Tibial nerve (tissue), 4 donors: ENCODE results near the gene PIK3CA. TPM values are rescaled to one million over a fixed set of nuclear protein-coding genes. Genes with fewer than 3 reads are reported as not detected.
A peak's percentile ranks its signal among the peaks of the same experiment; 100 is the strongest.

Source experiments
- DNase-seq, 2 donors: peaks; one replicate each; pipeline ENCODE4 v3.0.0-alpha.2; 2019; ENCODE audit warnings: low spot score in 2 of 2
- H3K27ac ChIP-seq, 4 donors: fragments of 200-600 bp; sonication (generic) in 3 of 4; one replicate each; pipeline ENCODE4 v1.5.1; 2017 to 2019; ENCODE audit warnings: mild to moderate bottlenecking in 1 of 4
- H3K27me3 ChIP-seq, 2 donors: fragments of 200-600 bp; sonication (generic) in 1 of 2; one replicate each; pipeline versions ENCODE4 v1.5.1 to v1.6.0; 2017 to 2019
- H3K36me3 ChIP-seq, 3 donors: fragments of 200-600 bp; sonication (generic); one replicate each; pipeline ENCODE4 v1.5.1; 2018 to 2019
- H3K4me1 ChIP-seq, 4 donors: fragments of 200-600 bp; sonication (generic) in 3 of 4; one replicate each; pipeline ENCODE4 v1.5.1; 2017 to 2019
- H3K4me3 ChIP-seq, 4 donors: fragments of 200-600 bp; sonication (generic) in 3 of 4; one replicate each; pipeline ENCODE4 v1.5.1; 2017 to 2019; ENCODE audit warnings: mild to moderate bottlenecking in 1 of 4, moderate library complexity in 1 of 4
- H3K9me3 ChIP-seq, 4 donors: fragments of 200-600 bp; sonication (generic) in 3 of 4; one replicate each; pipeline ENCODE4 v1.5.1; 2017 to 2019
- EP300 ChIP-seq, 2 donors: sonication (generic); formaldehyde crosslinking; IDR thresholded peaks; one replicate each; pipeline ENCODE4 v1.6.1; 2017; ENCODE audit warnings: antibody characterized with exemption in 2 of 2, mild to moderate bottlenecking in 1 of 2
- POLR2A ChIP-seq, 2 donors: fragments of 450-650 bp; IDR thresholded peaks; one replicate each; pipeline ENCODE4 v1.6.1; 2017; ENCODE audit warnings: antibody characterized with exemption in 2 of 2, mild to moderate bottlenecking in 2 of 2, moderate library complexity in 2 of 2
- WGBS, 2 donors: methylation state at CpG; one replicate each; pipeline ENCODE4 v1.1.5; 2018; 5-methylcytosine and 5-hydroxymethylcytosine counted together
- total RNA-seq, 4 donors: library from RNA; depleted of rRNA; stranded (reverse); fragments of >200 nt; gene quantifications; one replicate each; pipeline ENCODE4 v1.1.0, GENCODE V29; 2016
- TF ChIP-seq, protein P1 (sequence below), 5 experiments: fragments of 200-600 bp in 3 of 5; fragments of 450-650 bp in 2 of 5; sonication (generic) in 3 of 5; IDR thresholded peaks; one replicate each; pipeline ENCODE4 v1.5.1; 2016 to 2019; ENCODE audit warnings: antibody characterized with exemption in 5 of 5, mild to moderate bottlenecking in 3 of 5, moderate library complexity in 2 of 5

Gene PIK3CA
- total RNA-seq, 4 donors from 2014 or later, result 30.0 to 45.2 (median 39.1) TPM

DNA sequence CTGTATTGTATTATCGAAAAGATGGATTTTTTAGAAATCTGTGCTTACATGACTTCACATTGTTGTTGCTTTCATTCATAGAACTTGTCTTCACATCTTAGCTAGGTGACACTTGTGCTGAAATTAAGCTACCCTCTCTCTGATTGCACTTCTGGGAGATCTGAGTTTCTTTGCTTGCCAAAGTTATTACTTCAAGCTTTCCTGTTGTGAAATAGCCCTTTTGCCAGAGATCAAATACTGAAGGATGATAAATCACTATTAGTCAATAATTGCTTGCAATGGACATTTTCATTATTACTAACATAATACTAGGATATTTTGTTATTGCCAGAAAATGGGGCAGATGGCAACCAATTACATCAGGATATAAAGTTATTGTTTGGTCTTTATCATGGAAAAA, 34.7 kb downstream of the PIK3CA start:
- no peaks in the 10 kb centered on the region for H3K36me3 ChIP-seq
- H3K27ac ChIP-seq, result peak overlapping the region in 3 of 4 donors; percentile 78 to 89 (median 85)
- H3K27me3 ChIP-seq, result no peaks in the 10 kb centered on the region
- DNase-seq, result no peak
- peak in 1 of 2 donors; percentile 63 for TF ChIP-seq EP300 (IDR thresholded peaks at IDR 0.05)
- TF ChIP-seq, protein P1, sequence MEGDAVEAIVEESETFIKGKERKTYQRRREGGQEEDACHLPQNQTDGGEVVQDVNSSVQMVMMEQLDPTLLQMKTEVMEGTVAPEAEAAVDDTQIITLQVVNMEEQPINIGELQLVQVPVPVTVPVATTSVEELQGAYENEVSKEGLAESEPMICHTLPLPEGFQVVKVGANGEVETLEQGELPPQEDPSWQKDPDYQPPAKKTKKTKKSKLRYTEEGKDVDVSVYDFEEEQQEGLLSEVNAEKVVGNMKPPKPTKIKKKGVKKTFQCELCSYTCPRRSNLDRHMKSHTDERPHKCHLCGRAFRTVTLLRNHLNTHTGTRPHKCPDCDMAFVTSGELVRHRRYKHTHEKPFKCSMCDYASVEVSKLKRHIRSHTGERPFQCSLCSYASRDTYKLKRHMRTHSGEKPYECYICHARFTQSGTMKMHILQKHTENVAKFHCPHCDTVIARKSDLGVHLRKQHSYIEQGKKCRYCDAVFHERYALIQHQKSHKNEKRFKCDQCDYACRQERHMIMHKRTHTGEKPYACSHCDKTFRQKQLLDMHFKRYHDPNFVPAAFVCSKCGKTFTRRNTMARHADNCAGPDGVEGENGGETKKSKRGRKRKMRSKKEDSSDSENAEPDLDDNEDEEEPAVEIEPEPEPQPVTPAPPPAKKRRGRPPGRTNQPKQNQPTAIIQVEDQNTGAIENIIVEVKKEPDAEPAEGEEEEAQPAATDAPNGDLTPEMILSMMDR (IDR thresholded peaks at IDR 0.05), result no peak
- H3K4me1 ChIP-seq, result peaks cover 4 to 91% (median 37%) of the 10 kb centered on the region in 4 donors
- H3K4me3 ChIP-seq, result no peak overlapping the region
- H3K9me3 ChIP-seq, result no peaks in the 10 kb centered on the region
- WGBS, 2 donors, result 96 to 100% methylated on average over 1 of the region's 1 CpG

DNA sequence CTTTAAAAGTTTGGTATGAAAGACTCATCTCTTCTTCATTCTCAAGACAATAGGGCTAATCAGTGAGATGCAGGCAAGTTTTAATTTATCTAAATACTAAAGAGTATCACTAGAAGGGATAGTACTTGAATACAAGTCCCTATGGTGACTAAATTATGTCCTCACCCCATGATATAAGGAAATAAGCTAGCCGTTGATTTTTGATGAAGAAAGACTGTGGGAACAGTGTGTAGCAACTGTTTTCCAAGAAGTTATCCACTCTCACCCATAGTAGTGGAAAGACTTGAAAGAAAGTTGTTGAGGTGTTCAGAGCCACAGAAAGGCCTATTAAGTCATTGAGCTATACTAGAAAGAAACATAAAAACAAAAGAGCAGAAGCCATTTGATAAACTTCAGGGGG, 36.7 kb downstream of the PIK3CA start:
- peaks cover 4 to 92% (median 39%) of the 10 kb centered on the region in 4 donors for H3K4me1 ChIP-seq
- peak overlapping the region in 2 of 4 donors; percentile 46 to 62 for H3K27ac ChIP-seq
- no peaks in the 10 kb centered on the region for H3K9me3 ChIP-seq
- H3K36me3 ChIP-seq, result no peaks in the 10 kb centered on the region
- 51 to 73% methylated on average over 1 of the region's 1 CpG for WGBS, 2 donors
- no peak for DNase-seq
- no peak overlapping the region for H3K4me3 ChIP-seq
- TF ChIP-seq POLR2A (IDR thresholded peaks at IDR 0.05) (no peak), EP300 (IDR thresholded peaks at IDR 0.05) (no peak)
- TF ChIP-seq, protein P1 (IDR thresholded peaks at IDR 0.05), result no peak
- no peaks in the 10 kb centered on the region for H3K27me3 ChIP-seq

DNA sequence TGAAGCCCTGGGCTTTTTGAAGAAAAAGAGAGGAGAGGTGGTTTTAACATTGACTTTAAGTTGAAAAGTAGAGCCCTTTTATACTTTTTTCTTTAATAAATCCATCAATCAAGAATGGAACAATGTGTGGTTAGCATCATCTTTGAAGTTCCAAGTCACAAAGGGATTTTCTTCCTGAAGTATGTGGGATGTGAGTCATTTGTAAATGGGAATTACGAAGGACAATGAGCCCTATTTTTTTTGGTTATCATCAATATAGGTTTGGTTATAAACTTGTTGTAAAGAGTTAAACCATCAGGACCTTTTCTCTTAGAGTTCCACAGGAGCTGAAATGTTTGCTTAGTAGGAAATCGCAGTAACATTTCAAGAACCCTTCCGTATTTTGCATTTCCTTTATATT, 38.3 kb downstream of the PIK3CA start:
- H3K27me3 ChIP-seq, result no peaks in the 10 kb centered on the region
- no peak for DNase-seq
- H3K4me1 ChIP-seq, result peaks cover 4 to 92% (median 36%) of the 10 kb centered on the region in 4 donors
- H3K27ac ChIP-seq, result peak overlapping the region in 1 of 4 donors; percentile 62
- H3K4me3 ChIP-seq, result no peak overlapping the region
- 84 to 89% methylated on average over 3 of the region's 3 CpGs for WGBS, 2 donors
- H3K36me3 ChIP-seq, result no peaks in the 10 kb centered on the region
- TF ChIP-seq POLR2A (IDR thresholded peaks at IDR 0.05), result no peak
- TF ChIP-seq, protein P1 (IDR thresholded peaks at IDR 0.05), result no peak
- no peaks in the 10 kb centered on the region for H3K9me3 ChIP-seq

DNA sequence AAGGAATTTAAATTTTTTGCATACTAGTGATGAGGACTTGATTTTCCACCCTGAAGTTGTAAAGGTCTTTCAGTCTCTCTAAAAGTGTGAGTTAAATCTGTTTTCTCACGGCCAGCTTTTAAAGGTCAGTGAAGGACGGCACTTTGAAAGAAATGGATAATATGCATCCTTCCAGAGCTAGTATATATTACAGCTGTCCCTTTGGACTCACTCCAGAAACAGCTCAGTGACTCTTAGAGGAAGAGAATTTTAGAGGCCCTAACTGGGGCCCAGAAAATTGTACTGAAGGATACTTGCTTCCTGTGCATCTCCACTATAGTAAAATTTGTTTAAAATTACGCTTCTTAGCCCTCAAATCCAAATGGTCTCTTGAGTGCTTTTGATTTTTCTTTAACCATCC, 41.6 kb downstream of the PIK3CA start:
- H3K36me3 ChIP-seq, result no peaks in the 10 kb centered on the region
- TF ChIP-seq, protein P1 (IDR thresholded peaks at IDR 0.05), result no peak
- TF ChIP-seq POLR2A (IDR thresholded peaks at IDR 0.05), result no peak
- no peak for TF ChIP-seq EP300 (IDR thresholded peaks at IDR 0.05)
- no peak for DNase-seq
- no peaks in the 10 kb centered on the region for H3K9me3 ChIP-seq
- no peak overlapping the region for H3K27ac ChIP-seq
- H3K4me1 ChIP-seq, result peaks cover 0 to 76% (median 20%) of the 10 kb centered on the region in 4 donors
- H3K27me3 ChIP-seq, result no peaks in the 10 kb centered on the region
- H3K4me3 ChIP-seq, result no peak overlapping the region
- WGBS, 2 donors, result 23 to 31% methylated on average over 3 of the region's 3 CpGs

DNA sequence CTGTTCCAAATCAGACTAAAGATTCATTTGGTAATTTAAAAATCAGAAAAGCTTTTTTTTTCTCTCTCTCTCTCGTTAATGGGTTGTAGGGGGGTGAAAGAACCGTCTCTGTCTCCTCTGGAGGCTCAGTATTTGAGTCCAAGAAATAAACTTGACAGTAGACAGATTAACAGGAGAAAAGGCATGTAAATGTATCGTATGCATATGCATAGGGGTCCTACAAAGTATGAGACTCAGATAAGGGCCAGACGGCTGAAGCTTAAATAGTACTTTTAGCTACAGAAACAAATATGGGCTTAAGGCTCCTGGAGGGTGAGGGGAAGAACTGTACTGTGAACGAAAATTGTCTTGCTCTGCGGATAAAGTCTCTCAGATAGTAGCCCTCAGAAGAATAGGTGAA, 42.4 kb downstream of the PIK3CA start:
- no peak for TF ChIP-seq EP300 (IDR thresholded peaks at IDR 0.05)
- no peak for TF ChIP-seq POLR2A (IDR thresholded peaks at IDR 0.05)
- TF ChIP-seq, protein P1 (IDR thresholded peaks at IDR 0.05), result no peak
- Histone ChIP-seq H3K9me3 (no peaks in the 10 kb centered on the region), H3K4me1 (peaks cover 0 to 76% (median 25%) of the 10 kb centered on the region in 4 donors), H3K27ac (no peak overlapping the region), H3K36me3 (no peaks in the 10 kb centered on the region), H3K4me3 (no peak overlapping the region), H3K27me3 (no peaks in the 10 kb centered on the region)
- WGBS, 2 donors, result 61 to 63% methylated on average over 6 of the region's 6 CpGs
- DNase-seq, result no peak
